Kidney (tissue), 14 donors: ENCODE measurements around the gene WRAP73. TPM values are rescaled to one million over a fixed set of nuclear protein-coding genes. Genes with fewer than 3 reads are reported as not detected.
A peak's percentile ranks its signal among the peaks of the same experiment; 100 is the strongest.

Source experiments
- DNase-seq, 5 donors: peaks; one replicate each; pipeline ENCODE4 v3.0.0-alpha.2; 2013 to 2020
- FAIRE-seq: peaks from 2 replicates; lab custom pipeline; 2012; peaks lifted over from hg19 to GRCh38; lab: Jason Lieb, UNC
- H3K27ac ChIP-seq, 2 donors: one replicate each; pipeline ENCODE4 v1.7.0; 2013; ENCODE audit warnings: low read depth in 2 of 2, low read length in 2 of 2, inconsistent platforms in 1 of 2
- H3K27me3 ChIP-seq: one replicate; pipeline ENCODE4 v1.7.1; 2013; ENCODE audit warnings: low read length, inconsistent platforms; ENCODE audit not compliant: control insufficient read depth, insufficient read depth
- H3K36me3 ChIP-seq, 3 donors: one replicate each; pipeline versions ENCODE4 v1.7.0 to v1.7.1; 2013; ENCODE audit warnings: low read length in 3 of 3, control low read depth in 1 of 3, inconsistent platforms in 1 of 3; ENCODE audit not compliant: insufficient read depth in 3 of 3, control insufficient read depth in 2 of 3
- H3K4me1 ChIP-seq, 3 donors: one replicate each; pipeline versions ENCODE4 v1.7.0 to v1.7.1; 2013; ENCODE audit warnings: low read length in 3 of 3, inconsistent platforms in 1 of 3, low read depth in 1 of 3; ENCODE audit not compliant: control insufficient read depth in 2 of 3, insufficient read depth in 2 of 3
- H3K4me3 ChIP-seq, 3 donors: one replicate each; pipeline versions ENCODE4 v1.7.0 to v1.8.1; 2013; ENCODE audit warnings: low read length in 3 of 3, control low read depth in 1 of 3, inconsistent platforms in 1 of 3
- H3K9ac ChIP-seq, 3 donors: one replicate each; pipeline versions ENCODE4 v1.7.0 to v1.7.1; 2013; ENCODE audit warnings: low read length in 3 of 3, control low read depth in 1 of 3, inconsistent platforms in 1 of 3
- H3K9me3 ChIP-seq, 3 donors: one replicate each; pipeline versions ENCODE4 v1.7.0 to v1.7.1; 2013; ENCODE audit warnings: low read length in 3 of 3, control low read depth in 1 of 3, inconsistent platforms in 1 of 3; ENCODE audit not compliant: control insufficient read depth in 2 of 3, insufficient read depth in 1 of 3
- CTCF ChIP-seq: IDR thresholded peaks from 3 replicates; pipeline ENCODE4 v1.5.1; 2012; ENCODE audit warnings: mild to moderate bottlenecking, moderate library complexity, borderline replicate concordance; ENCODE audit not compliant: insufficient read depth; ENCODE audit errors: extremely low read depth
- intact Hi-C: fragments of 100-400 bp; cut with DNase I; formaldehyde crosslinking; loops from one replicate; pipeline ENCODE4 v1.11.1; 2022
- polyA plus RNA-seq: library from polyadenylated mRNA; stranded (reverse); fragments of 350-450 nt; fragmentation: Illumina TruSeq; extraction: RNeasy Lipid Tissue Mini Kit (QIAGEN cat#74804); gene quantifications from one replicate; pipeline ENCODE4 v1.2.3, GENCODE V29; 2014; ENCODE audit warnings: low read depth, low replicate concordance; ENCODE audit not compliant: insufficient read depth
- total RNA-seq: library from RNA; stranded (reverse); fragmentation: NEBNext Ultra II Directional; extraction: Animal tissue kit (Norgen Biotek cat#: 25700); gene quantifications from one replicate; pipeline ENCODE4 v1.2.1, GENCODE V29; 2021
- donor health status: control.
- donor health status: control.
- donor health status: control.
- donor health status: control.
- donor health status: control.
- donor health status: DM: yes; HTN: yes; CAD: no.
- donor health status: Normal renal cell carcinoma (clear cell type).

Gene WRAP73
- total and polyA plus RNA-seq, 2 donors from 2014 or later, result 18.4 to 19.6 TPM

- no peak for TF ChIP-seq CTCF
- Histone ChIP-seq H3K4me1 (peaks cover 0 to 12% (median 0%) of the 10 kb centered on the region in 3 donors), H3K36me3 (no peaks in the 10 kb centered on the region), H3K4me3 (no peak within 1 kb of the TSS), H3K9me3 (no peaks in the 10 kb centered on the region), H3K27me3 (peaks cover 19% of the 10 kb centered on the region), H3K27ac (no peak within 1 kb of the TSS), H3K9ac (no peak within 1 kb of the TSS)
- intact Hi-C loops, result no loop called here
- FAIRE-seq (no peak), DNase-seq (peak in 4 of 5 donors; percentile 50 to 76 (median 63))
Observed at GRCh38 chr1:3651930-3652547, 2.1 kb upstream of the WRAP73 start, which contains the start of gene TP73. TSS of gene TP73 (plus strand) at chr1:3652516. CDS start at chr1:3682366, 29,850 bp downstream.

- TF ChIP-seq CTCF, result no peak
- peak in 2 of 5 donors; percentile 61 to 76 for DNase-seq
- no peak overlapping the region for H3K4me3 ChIP-seq
- H3K4me1 ChIP-seq, result peaks cover 0 to 12% (median 0%) of the 10 kb centered on the region in 3 donors
- FAIRE-seq, result no peak
- no peak overlapping the region for H3K9ac ChIP-seq
- intact Hi-C loops, result no loop called here
- H3K9me3 ChIP-seq, result no peaks in the 10 kb centered on the region
- no peaks in the 10 kb centered on the region for H3K36me3 ChIP-seq
- peaks cover 16% of the 10 kb centered on the region for H3K27me3 ChIP-seq
- H3K27ac ChIP-seq, result no peak overlapping the region
Observed at GRCh38 chr1:3651026-3651929, 1.4 kb upstream of the WRAP73 start.

GRCh38 chr1:3650248-3651025 lies 534 bp upstream of the WRAP73 start:
- Histone ChIP-seq H3K36me3 (no peaks in the 10 kb centered on the region), H3K9me3 (no peaks in the 10 kb centered on the region), H3K27ac (no peak overlapping the region), H3K4me1 (peaks cover 0 to 12% (median 0%) of the 10 kb centered on the region in 3 donors), H3K27me3 (peaks cover 14% of the 10 kb centered on the region), H3K9ac (no peak overlapping the region), H3K4me3 (peak overlapping the region in 2 of 3 donors; percentile 78 to 79)
- intact Hi-C loops, result no loop called here
- FAIRE-seq (no peak), DNase-seq (peak in 1 of 5 donors; percentile 62)
- no peak for TF ChIP-seq CTCF
